NCI-H1092 (cell line): ENCODE results near the gene KIF22.
"Not testable (repeated sequence)": the region's sequence is repeated elsewhere in the genome, so short reads cannot be mapped to it uniquely, and the experiment has no call there.

ENCODE experiments used
- DNase-seq: peaks from one replicate; lab custom pipeline; 2025; lab: John Stamatoyannopoulos, UW

The KIF22 gene

DNA sequence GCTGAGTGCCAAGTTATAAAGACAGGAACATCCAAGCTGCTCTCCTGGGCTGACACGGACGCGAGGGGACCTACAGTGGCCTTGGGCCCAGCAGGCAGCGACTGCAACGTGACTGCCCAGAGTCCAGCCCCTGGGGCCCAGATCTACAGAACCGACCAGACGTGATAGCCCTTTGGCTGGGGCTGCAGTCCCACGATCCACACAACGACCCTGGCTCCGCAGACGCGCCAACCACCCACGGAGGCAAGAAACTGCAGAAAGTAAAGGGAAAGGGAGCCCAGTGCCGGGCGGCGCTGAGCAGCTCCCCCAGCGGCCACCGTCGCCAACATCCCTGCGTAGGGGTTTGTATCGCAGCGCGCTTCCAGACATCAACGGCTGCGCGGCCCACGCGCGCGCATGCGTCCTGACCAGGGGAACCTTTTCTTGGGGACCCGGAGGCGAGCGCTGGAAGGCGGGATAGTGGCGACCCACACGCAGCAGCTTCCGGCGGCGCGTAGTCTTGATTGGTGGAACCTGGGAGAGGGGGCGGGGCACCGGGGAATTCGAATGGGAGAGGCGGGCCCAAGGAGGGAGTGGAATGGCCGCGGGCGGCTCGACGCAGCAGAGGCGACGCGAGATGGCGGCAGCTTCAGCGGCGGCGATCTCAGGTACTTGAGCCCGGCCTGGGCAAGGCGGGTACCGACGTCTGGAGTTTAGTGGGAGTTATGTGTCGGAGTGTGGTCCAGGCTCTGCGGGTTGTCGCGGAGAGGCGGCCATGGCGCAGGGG lies at the start of gene KIF22:
TSS of gene KIF22 (plus strand) at position 569 of the 766 bp plus-strand sequence. CDS start at position 578, 9 bp downstream.
- peak; percentile 99 for DNase-seq

- DNase-seq = no peak
These were observed 47.8 kb upstream of the KIF22 start for GRCh38 chr16:29742683-29743275.

GRCh38 chr16:29743475-29743826 lies 47.1 kb upstream of the KIF22 start:
- DNase-seq = no peak

- no peak for DNase-seq
These were observed 46.6 kb upstream of the KIF22 start for GRCh38 chr16:29743827-29744531.

GRCh38 chr16:29744541-29745101 lies 45.9 kb upstream of the KIF22 start:
- DNase-seq = no peak

DNA sequence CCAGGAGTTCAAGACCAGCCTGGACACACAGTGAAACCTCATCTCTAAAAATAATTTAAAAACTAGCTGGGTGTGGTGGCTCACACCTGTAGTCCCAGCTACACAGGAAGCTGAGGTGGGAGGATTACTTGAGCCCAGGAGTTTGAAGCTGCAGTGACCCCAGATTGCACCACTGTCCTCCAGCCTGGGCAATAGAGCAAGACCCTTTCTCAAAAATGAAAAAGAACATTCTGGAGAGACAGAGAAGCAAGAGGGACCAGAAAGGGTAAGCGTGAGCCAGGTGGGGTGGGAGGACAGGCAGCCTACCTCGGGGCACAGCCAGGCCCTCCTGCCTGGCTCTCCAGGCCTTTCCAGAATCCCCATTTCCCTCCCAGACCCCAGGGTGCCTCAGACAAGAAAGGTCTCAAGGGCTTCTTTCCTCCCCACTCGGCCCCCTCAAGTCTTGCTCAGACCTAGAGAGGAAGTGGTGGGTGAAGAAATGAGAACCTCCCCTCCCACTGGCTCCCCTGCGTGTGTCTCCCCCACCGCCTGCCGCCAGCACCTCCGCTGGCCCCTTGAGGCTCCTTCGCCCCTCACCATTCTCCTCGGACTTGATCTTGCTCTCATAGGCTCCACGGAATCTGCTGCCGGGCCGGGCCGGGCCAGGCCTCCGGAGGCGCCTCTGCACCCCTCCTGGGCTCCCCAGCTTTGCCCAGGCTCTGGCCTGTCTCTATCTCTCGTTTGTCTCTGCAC lies 45.3 kb upstream of the KIF22 start:
- no peak for DNase-seq

- no peak for DNase-seq
These were observed 44.7 kb upstream of the KIF22 start, which contains the start of gene C16orf54 for GRCh38 chr16:29745853-29746345. TSS of gene C16orf54 (minus strand) at chr16:29745990. CDS start at chr16:29744951, 1,039 bp downstream.

GRCh38 chr16:29746518-29746917 lies 44.0 kb upstream of the KIF22 start:
- DNase-seq = not testable (repeated sequence)

GRCh38 chr16:29747947-29748759 lies 42.4 kb upstream of the KIF22 start:
- no peak for DNase-seq

GRCh38 chr16:29748760-29749149 lies 41.8 kb upstream of the KIF22 start:
- DNase-seq = not testable (repeated sequence)

- no peak for DNase-seq
These were observed 37.0 kb upstream of the KIF22 start for GRCh38 chr16:29753516-29753915.

DNA sequence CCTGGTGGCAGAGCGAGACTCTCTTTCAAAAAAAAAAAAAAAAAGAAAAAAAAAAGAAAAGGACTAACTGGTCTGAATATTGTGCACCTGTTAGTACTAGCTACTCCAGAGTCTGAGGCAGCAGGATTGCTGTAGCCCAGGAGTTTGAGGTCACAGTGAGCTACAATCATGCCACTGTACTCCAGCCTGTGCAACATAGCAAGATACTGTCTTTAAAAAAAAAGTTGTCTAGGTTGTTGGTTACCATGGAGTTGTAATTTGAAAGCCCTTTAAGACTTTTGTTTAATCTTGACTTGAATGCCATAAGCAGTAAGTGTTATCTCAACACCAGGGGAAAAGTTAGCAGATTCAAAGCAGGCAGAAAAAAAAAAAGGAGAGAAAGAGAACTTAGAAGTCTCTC lies 33.9 kb upstream of the KIF22 start:
- no peak for DNase-seq

DNA sequence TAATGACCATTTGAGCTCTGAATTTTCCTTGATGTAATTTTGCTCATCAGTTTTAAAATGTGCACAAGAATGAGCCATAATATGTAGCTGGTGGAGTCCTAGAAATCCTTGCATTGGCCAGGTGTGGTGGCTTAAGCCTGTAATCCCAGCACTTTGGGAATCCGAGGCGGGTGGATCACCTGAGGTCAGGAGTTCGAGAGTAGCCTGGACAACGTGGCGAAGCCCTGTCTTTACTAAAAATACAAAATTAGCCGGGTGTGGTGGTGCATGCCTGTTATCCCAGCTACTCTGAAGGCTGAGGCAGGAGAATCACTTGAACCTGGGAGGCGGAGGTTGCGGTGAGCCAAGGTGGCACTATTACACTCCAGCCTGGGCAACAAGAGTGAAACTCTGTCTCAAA lies 33.5 kb upstream of the KIF22 start:
- DNase-seq = not testable (repeated sequence)

DNA sequence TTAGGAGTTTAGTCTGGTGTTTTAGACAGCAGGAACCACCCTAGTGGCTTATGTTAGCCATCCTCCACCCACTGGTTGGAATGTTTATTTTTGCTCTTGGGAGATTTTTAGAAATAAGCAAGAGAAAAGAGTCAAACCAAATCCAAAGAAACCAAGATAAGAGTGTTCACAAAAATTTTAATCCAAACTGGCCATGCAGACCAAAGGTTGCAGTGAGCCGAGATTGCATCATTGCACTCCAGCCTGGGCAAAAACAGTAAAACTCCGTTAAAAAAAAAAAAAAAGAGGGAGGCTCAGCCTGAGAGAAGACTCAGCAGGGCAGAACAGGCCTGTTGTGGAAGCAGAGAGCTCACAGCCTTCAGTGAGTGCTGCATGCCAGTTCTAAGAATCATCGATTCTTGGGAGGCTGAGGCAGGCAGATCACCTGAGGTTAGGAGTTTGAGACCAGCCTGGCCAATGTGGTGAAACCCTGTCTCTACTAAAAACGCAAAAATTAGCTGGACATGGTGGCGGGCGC lies 32.5 kb upstream of the KIF22 start:
- no peak for DNase-seq

- DNase-seq = no peak
These were observed 29.8 kb upstream of the KIF22 start for GRCh38 chr16:29760567-29761279.

- DNase-seq = not testable (repeated sequence)
These were observed 29.3 kb upstream of the KIF22 start for GRCh38 chr16:29761280-29761651.

GRCh38 chr16:29761882-29762281 lies 28.7 kb upstream of the KIF22 start:
- DNase-seq = no peak

GRCh38 chr16:29763326-29763725 lies 27.2 kb upstream of the KIF22 start:
- no peak for DNase-seq

DNA sequence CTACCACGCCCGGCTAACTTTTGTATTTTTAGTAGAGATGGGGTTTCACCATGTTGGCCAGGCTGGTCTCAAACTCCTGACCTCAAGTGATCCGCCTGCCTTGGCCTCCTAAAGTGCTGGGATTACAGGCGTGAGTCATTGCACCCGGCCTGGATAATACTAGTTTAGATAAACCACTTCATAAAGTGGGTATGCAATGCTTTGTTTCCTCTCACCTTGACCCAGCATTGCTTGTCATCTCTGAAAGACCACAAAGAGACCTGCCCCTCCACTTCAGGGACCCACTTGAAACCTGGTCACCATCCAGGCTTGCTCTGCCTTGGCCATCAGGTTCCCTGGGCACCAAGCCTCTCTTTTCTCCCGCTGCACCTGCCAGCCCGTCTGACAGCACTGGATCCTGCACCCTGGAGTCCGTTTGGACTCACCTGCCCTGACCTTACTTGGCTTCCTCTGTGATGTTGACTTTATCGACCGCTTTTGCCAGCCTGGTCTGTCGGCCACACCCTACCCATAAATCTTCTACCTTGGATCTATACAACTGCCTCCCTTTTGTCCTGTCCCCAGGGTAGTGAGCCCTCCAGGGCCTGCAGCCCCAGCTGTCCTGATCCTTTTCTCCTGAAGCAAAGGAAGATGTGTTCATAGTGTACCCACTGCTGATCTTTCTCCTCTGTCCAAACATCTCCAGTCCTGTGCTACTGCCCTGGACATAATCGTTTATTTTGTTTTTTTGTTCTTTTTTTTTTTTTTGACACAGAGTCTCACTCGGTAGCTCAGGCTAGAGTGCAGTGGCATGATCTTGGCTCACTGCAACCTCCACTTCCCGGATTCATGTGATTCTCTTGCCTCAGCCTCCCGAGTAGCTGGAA lies 25.2 kb upstream of the KIF22 start:
- peak; percentile 83 for DNase-seq
